SK-N-SH treated with all-trans-retinoic acid at 6 μM for 48 hours (cell line): ENCODE measurements around the gene TKT.

Source experiments
- ATAC-seq: fragments of 200-7000 bp; cut with Tn5 transposase; 3 replicates; pipeline ENCODE4 v1.9.1; 2020; ENCODE audit warnings: mild to moderate bottlenecking, moderate library complexity
- ARNTL ChIP-seq: fragments of 450-650 bp; formaldehyde crosslinking; IDR thresholded peaks from 2 replicates; pipeline ENCODE4 v1.5.0; 2020; ENCODE audit warnings: low read depth, mild to moderate bottlenecking, moderate library complexity, borderline replicate concordance
- BACH2 ChIP-seq: fragments of 250-450 bp; sonication (Bioruptor Pico); IDR thresholded peaks from 2 replicates; pipeline ENCODE4 v1.9.0; 2021; ENCODE audit warnings: mild to moderate bottlenecking, borderline replicate concordance
- CREB5 ChIP-seq: fragments of 250-450 bp; sonication (Bioruptor Pico); IDR thresholded peaks from 2 replicates; pipeline ENCODE4 v1.5.1; 2020; ENCODE audit warnings: low read depth, mild to moderate bottlenecking, moderate library complexity
- CSRNP3 ChIP-seq: fragments of 250-450 bp; sonication (Bioruptor Pico); IDR thresholded peaks from 2 replicates; pipeline ENCODE4 v1.5.1; 2021; ENCODE audit warnings: mild to moderate bottlenecking, moderate library complexity
- ESRRG ChIP-seq: fragments of 250-450 bp; sonication (Bioruptor Pico); IDR thresholded peaks from 2 replicates; pipeline ENCODE4 v1.6.1; 2021; ENCODE audit warnings: mild to moderate bottlenecking
- GLIS3 ChIP-seq: fragments of 250-450 bp; sonication (Bioruptor Pico); IDR thresholded peaks from 2 replicates; pipeline ENCODE4 v1.5.0; 2020; ENCODE audit warnings: mild to moderate bottlenecking, moderate library complexity
- ISL1 ChIP-seq: fragments of 250-450 bp; sonication (Bioruptor Pico); IDR thresholded peaks from 2 replicates; pipeline ENCODE4 v2.1.2; 2022; ENCODE audit warnings: mild to moderate bottlenecking, moderate library complexity
- OSR1 ChIP-seq: fragments of 250-450 bp; sonication (Bioruptor Pico); IDR thresholded peaks from 2 replicates; pipeline ENCODE4 v1.8.0; 2022; ENCODE audit warnings: moderate library complexity, mild to moderate bottlenecking, inconsistent platforms
- PATZ1 ChIP-seq: fragments of 250-450 bp; sonication (Bioruptor Pico); IDR thresholded peaks from 2 replicates; pipeline ENCODE4 v1.8.0; 2020; ENCODE audit warnings: mild to moderate bottlenecking, moderate library complexity, borderline replicate concordance
- POU6F1 ChIP-seq: fragments of 250-450 bp; sonication (Bioruptor Pico); IDR thresholded peaks from 2 replicates; pipeline ENCODE4 v1.8.0; 2021; ENCODE audit warnings: low read depth, mild to moderate bottlenecking, moderate library complexity, borderline replicate concordance
- PPARA ChIP-seq: fragments of 250-450 bp; sonication (Bioruptor Pico); IDR thresholded peaks from 2 replicates; pipeline ENCODE4 v1.5.0; 2020; ENCODE audit warnings: mild to moderate bottlenecking, borderline replicate concordance
- RARB ChIP-seq: fragments of 250-450 bp; sonication (Bioruptor Pico); IDR thresholded peaks from 2 replicates; pipeline ENCODE4 v1.8.0; 2021; ENCODE audit warnings: mild to moderate bottlenecking, moderate library complexity
- SNAI2 ChIP-seq: fragments of 250-450 bp; sonication (Bioruptor Pico); IDR thresholded peaks from 2 replicates; pipeline ENCODE4 v1.5.0; 2020; ENCODE audit warnings: mild to moderate bottlenecking, moderate library complexity
- TCF4 ChIP-seq: fragments of 250-450 bp; sonication (Bioruptor Pico); IDR thresholded peaks from 2 replicates; pipeline ENCODE4 v1.8.0; 2021; ENCODE audit warnings: mild to moderate bottlenecking, moderate library complexity, borderline replicate concordance
- TOX ChIP-seq: fragments of 250-450 bp; sonication (Bioruptor Pico); IDR thresholded peaks from 2 replicates; pipeline ENCODE4 v1.8.0; 2021; ENCODE audit warnings: mild to moderate bottlenecking, moderate library complexity, borderline replicate concordance
- TSHZ2 ChIP-seq: fragments of 250-450 bp; sonication (Bioruptor Pico); IDR thresholded peaks from 2 replicates; pipeline ENCODE4 v1.5.0; 2020; ENCODE audit warnings: mild to moderate bottlenecking, moderate library complexity
- ZFP3 ChIP-seq: fragments of 250-450 bp; sonication (Bioruptor Pico); IDR thresholded peaks from 2 replicates; pipeline ENCODE4 v1.5.0; 2020; ENCODE audit warnings: mild to moderate bottlenecking, moderate library complexity
- ZFP30 ChIP-seq: fragments of 450-650 bp; formaldehyde crosslinking; IDR thresholded peaks from 2 replicates; pipeline ENCODE4 v1.5.0; 2022; ENCODE audit warnings: mild to moderate bottlenecking, moderate library complexity
- ZNF565 ChIP-seq: fragments of 450-650 bp; formaldehyde crosslinking; conservative IDR thresholded peaks from 2 replicates; pipeline ENCODE4 v1.5.0; 2020; ENCODE audit warnings: low read depth, mild to moderate bottlenecking, moderate library complexity
- ZNF70 ChIP-seq: fragments of 450-650 bp; formaldehyde crosslinking; IDR thresholded peaks from 2 replicates; pipeline ENCODE4 v1.5.0; 2020; ENCODE audit warnings: mild to moderate bottlenecking, moderate library complexity
- ZNF8 ChIP-seq: fragments of 450-650 bp; formaldehyde crosslinking; IDR thresholded peaks from 2 replicates; pipeline ENCODE4 v1.5.0; 2020; ENCODE audit warnings: mild to moderate bottlenecking, moderate library complexity

TKT gene

GRCh38 chr3:53278667-53279066, 22.8 kb upstream of the TKT start:
- no peak; the same call in 2 of the 3 replicates for ATAC-seq

GRCh38 chr3:53274938-53275605, 19.2 kb upstream of the TKT start:
- no peak for ATAC-seq
- TF ChIP-seq ZFP30 (CRISPR knock-in tag) (no peak), TSHZ2 (no peak), ESRRG (no peak), BACH2 (CRISPR knock-in tag) (no peak), ZNF70 (CRISPR knock-in tag) (no peak), ARNTL (CRISPR knock-in tag) (no peak), ZFP3 (no peak), PPARA (CRISPR knock-in tag) (no peak), ZNF8 (CRISPR knock-in tag) (no peak), OSR1 (CRISPR knock-in tag) (no peak), CREB5 (CRISPR knock-in tag) (no peak)

More at GRCh38 chr3:53278667-53279066, 22.8 kb upstream of the TKT start:
- TF ChIP-seq ZNF8 (CRISPR knock-in tag) (no peak), SNAI2 (CRISPR knock-in tag) (no peak), ZFP30 (CRISPR knock-in tag) (no peak), CSRNP3 (CRISPR knock-in tag) (no peak), TSHZ2 (no peak), GLIS3 (no peak), ISL1 (CRISPR knock-in tag) (no peak), PATZ1 (no peak), TOX (no peak), ZFP3 (no peak), POU6F1 (CRISPR knock-in tag) (no peak), ZNF70 (CRISPR knock-in tag) (no peak), ARNTL (CRISPR knock-in tag) (no peak), ESRRG (no peak), TCF4 (no peak), ZNF565 (CRISPR knock-in tag) (no peak), BACH2 (CRISPR knock-in tag) (no peak), RARB (CRISPR knock-in tag) (no peak), OSR1 (CRISPR knock-in tag) (no peak)
